ENCODE measurements around the gene C11orf98.
"Not testable (repeated sequence)": the region's sequence is repeated elsewhere in the genome, so short reads cannot be mapped to it uniquely, and the experiment has no call there.

C11orf98 gene

GRCh38 chr11:62682518-62682917, 17.5 kb upstream of the C11orf98 start:
- DNase-seq (ENCODE audit: low spot score) = no peak

GRCh38 chr11:62680825-62681240, 15.8 kb upstream of the C11orf98 start:
- DNase-seq (ENCODE audit: low spot score) = no peak

GRCh38 chr11:62678770-62679696, 14.0 kb upstream of the C11orf98 start, which contains the start of gene UBXN1:
TSS of gene UBXN1 (minus strand) at chr11:62679073. CDS start at chr11:62678923, 150 bp downstream.
- DNase-seq (ENCODE audit: low spot score) = peak; percentile 97

- DNase-seq (ENCODE audit: low spot score) = no peak
Measured at GRCh38 chr11:62678433-62678769, 13.4 kb upstream of the C11orf98 start.

GRCh38 chr11:62677714-62678113, 12.7 kb upstream of the C11orf98 start:
- DNase-seq (ENCODE audit: low spot score) = no peak

- no peak for DNase-seq (ENCODE audit: low spot score)
Measured at GRCh38 chr11:62677156-62677555, 12.1 kb upstream of the C11orf98 start.

- no peak for DNase-seq (ENCODE audit: low spot score)
Measured at GRCh38 chr11:62676698-62677097, 11.7 kb upstream of the C11orf98 start.

- DNase-seq (ENCODE audit: low spot score) = not testable (repeated sequence)
Measured at GRCh38 chr11:62675415-62675814, 10.4 kb upstream of the C11orf98 start.

- no peak for DNase-seq (ENCODE audit: low spot score)
Measured at GRCh38 chr11:62673196-62673525, 8.2 kb upstream of the C11orf98 start.

- DNase-seq (ENCODE audit: low spot score) = peak; percentile 87
Measured at GRCh38 chr11:62671608-62672389, 6.8 kb upstream of the C11orf98 start, which contains the start of the genes LBHD1 and UQCC3. TSS of gene LBHD1 (minus strand) at chr11:62672267. CDS start at chr11:62670031, 2,236 bp downstream. TSS of gene UQCC3 (plus strand) at chr11:62671673. CDS start at chr11:62671746, 73 bp downstream.

GRCh38 chr11:62671236-62671607, 6.2 kb upstream of the C11orf98 start:
- no peak for DNase-seq (ENCODE audit: low spot score)

- no peak for DNase-seq (ENCODE audit: low spot score)
Measured at GRCh38 chr11:62669420-62670161, 4.6 kb upstream of the C11orf98 start.

GRCh38 chr11:62667460-62667859, 2.5 kb upstream of the C11orf98 start:
- DNase-seq (ENCODE audit: low spot score) = no peak

GRCh38 chr11:62666259-62666926, 1.4 kb upstream of the C11orf98 start:
- DNase-seq (ENCODE audit: low spot score) = no peak

- DNase-seq (ENCODE audit: low spot score) = no peak
Measured at GRCh38 chr11:62665599-62666258, 719 bp upstream of the C11orf98 start.

GRCh38 chr11:62664405-62665074, 470 bp downstream of the C11orf98 start:
- DNase-seq (ENCODE audit: low spot score) = no peak

GRCh38 chr11:62656796-62657429, 8.1 kb downstream of the C11orf98 start:
- no peak for DNase-seq (ENCODE audit: low spot score)

- DNase-seq (ENCODE audit: low spot score) = no peak
Measured at GRCh38 chr11:62654297-62654696, 10.7 kb downstream of the C11orf98 start.

- DNase-seq (ENCODE audit: low spot score) = no peak
Measured at GRCh38 chr11:62652161-62653006, 12.6 kb downstream of the C11orf98 start.
